22Rv1 (cell line): ENCODE results near the gene SMC2.

Experiments
- ZFX ChIP-seq: fragments of 450-650 bp; IDR thresholded peaks from 2 replicates; pipeline ENCODE4 v1.6.1; 2017; ENCODE audit warnings: antibody characterized with exemption, borderline replicate concordance
- TF ChIP-seq, protein P1 (sequence below): fragments of 450-650 bp; IDR thresholded peaks from 2 replicates; pipeline ENCODE4 v1.5.1; 2017; ENCODE audit warnings: mild to moderate bottlenecking

DNA sequence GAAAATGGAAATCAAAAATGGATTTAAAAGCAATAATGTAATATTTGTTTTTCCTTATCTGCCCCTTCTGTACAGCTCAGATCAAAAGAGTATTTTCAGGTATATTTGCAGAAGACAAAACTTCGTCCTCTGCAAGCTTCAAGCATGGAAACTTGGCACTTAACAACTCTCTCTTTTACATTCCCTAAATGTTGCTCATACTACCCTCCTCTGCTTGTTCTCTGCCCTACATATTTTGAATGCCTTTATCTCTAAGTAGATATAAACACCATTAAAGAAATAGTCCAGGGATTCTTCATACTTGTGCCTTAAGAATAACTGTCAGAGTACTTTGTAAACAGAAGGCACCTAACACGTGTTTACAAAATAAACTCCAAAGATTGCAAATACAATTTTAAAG, 19.2 kb upstream of the SMC2 start:
- TF ChIP-seq, protein P1, sequence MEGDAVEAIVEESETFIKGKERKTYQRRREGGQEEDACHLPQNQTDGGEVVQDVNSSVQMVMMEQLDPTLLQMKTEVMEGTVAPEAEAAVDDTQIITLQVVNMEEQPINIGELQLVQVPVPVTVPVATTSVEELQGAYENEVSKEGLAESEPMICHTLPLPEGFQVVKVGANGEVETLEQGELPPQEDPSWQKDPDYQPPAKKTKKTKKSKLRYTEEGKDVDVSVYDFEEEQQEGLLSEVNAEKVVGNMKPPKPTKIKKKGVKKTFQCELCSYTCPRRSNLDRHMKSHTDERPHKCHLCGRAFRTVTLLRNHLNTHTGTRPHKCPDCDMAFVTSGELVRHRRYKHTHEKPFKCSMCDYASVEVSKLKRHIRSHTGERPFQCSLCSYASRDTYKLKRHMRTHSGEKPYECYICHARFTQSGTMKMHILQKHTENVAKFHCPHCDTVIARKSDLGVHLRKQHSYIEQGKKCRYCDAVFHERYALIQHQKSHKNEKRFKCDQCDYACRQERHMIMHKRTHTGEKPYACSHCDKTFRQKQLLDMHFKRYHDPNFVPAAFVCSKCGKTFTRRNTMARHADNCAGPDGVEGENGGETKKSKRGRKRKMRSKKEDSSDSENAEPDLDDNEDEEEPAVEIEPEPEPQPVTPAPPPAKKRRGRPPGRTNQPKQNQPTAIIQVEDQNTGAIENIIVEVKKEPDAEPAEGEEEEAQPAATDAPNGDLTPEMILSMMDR, result no peak
- TF ChIP-seq ZFX, result no peak
